GM19043 (cell line): ENCODE data around the gene CCL18.
"Not testable (repeated sequence)": the region's sequence is repeated elsewhere in the genome, so short reads cannot be mapped to it uniquely, and the experiment has no call there.

Source experiments
- ATAC-seq: cut with Tn5 transposase; IDR thresholded peaks from one replicate; pipeline ENCODE4 v1.9.1; 2021; ENCODE audit warnings: low read depth; ENCODE audit not compliant: unreplicated experiment

CCL18 gene

DNA sequence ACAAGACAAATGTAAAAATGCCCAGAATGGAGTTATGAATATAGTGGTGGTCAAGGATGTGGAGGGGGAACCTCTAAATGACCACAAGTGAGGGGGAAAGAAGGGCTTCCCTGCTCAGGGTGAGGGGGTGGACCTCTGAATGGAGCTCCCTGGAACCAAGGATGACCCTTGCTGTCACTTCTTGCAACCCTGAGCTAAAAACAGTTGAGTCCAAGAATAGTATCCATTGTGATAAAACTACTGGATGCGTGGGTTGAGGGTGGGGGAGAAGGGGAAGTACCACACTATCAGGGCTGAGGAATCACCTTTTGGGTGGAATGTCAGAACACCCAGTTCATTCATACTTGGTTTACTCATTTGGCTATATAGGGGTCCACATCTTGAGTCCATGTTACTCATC, 34.9 kb downstream of the CCL18 start:
- not testable (repeated sequence) for ATAC-seq

GRCh38 chr17:36103401-36103975, 39.4 kb downstream of the CCL18 start, which contains the start of gene CCL4:
Gene CCL4 (plus strand): TSS chr17:36103827. CDS start chr17:36103906, 79 bp downstream.
- ATAC-seq = peak; percentile 83

DNA sequence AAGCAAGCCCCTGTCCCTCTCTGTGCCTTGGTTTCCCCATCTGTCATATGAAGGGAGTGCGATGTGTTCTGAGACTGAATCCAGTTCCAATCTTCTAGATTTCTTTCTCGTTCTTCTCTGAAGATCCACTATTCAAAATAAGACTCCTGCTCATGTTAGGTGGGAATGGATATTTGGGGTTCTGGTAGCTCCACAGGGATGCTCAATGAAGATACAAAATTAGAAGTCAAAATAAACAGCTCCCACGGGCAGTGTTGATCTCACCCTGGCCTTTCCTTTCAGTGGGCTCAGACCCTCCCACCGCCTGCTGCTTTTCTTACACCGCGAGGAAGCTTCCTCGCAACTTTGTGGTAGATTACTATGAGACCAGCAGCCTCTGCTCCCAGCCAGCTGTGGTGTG, 40.2 kb downstream of the CCL18 start:
- not testable (repeated sequence) for ATAC-seq

DNA sequence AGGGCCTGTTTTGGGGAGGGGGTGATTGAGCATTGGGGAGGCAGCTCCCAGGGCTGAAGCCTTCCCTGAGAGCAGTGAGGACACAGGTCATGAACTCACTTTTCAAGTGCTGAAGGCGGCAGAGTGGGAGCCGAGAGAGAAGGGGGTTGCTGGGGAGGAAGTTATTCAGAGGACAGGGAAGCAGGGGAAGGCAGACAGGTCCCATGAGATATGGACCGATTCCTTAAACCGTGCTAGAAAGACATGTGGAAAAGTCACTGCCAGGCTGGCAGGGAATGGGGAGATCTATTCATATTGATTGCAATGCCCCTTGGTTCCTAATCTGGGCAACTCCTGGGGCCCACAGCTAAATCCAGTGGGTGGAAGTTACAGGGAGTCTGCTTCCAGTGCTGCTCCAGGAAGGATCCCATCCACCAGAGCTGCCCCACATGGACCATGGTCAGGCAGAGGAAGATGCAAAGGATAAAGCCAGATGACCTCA, 40.7 kb downstream of the CCL18 start:
- ATAC-seq = no peak

DNA sequence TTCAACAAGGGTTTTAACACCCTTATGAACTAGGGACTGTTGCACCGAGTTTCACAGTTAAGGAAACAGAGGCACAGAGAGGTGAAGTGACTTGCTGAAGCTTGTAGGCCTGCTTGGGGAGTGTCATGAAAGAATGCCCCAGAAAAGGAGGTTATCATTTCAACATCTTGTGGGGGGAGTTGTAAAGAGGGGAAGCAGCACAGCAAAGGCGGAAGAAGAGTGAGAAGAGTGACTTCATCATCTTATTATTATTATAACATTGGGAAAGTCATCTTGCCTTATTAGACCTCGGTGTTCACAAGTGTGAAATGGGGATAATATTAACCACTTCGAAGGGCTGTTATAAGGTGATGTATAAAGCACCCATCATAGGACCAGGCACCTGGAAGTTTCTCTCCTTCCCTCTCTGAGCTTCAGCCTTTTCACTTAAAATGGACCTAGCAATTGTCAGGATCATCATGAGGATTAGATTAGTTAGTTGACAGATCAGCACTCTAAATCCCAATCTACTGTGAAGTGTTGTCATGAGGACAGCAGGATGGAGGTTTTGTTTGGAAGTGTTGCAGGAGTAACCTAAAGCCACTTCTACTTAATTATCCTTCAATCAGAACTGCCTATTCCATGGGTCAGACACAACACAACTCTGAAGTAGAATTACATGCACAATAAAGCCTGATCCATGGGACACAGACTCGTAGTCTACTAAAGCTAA, 41.9 kb downstream of the CCL18 start:
- ATAC-seq = no peak

- no peak for ATAC-seq
These were observed 42.4 kb downstream of the CCL18 start for GRCh38 chr17:36106493-36106835.

DNA sequence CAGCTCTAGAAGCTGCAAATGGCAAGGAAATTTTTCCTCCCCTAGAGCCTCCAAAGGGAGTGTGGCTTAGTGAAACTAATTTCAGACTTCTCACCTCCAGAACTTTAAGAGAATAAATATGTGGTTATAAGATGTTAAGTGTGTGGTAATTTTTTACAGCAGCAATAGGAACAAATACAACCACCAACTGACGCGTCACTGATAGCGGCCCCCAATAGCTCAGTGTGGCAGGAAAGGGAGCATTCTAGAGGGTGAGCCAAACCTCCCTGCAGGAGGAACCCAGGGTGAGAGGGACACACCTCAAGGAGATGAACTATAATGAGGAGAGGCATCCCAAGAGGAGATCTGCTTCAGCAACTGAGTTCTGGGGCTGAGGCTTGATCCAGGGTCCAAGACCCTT, 43.6 kb downstream of the CCL18 start:
- ATAC-seq = no peak

- ATAC-seq = not testable (repeated sequence)
These were observed 44.2 kb downstream of the CCL18 start for GRCh38 chr17:36108265-36108664.

DNA sequence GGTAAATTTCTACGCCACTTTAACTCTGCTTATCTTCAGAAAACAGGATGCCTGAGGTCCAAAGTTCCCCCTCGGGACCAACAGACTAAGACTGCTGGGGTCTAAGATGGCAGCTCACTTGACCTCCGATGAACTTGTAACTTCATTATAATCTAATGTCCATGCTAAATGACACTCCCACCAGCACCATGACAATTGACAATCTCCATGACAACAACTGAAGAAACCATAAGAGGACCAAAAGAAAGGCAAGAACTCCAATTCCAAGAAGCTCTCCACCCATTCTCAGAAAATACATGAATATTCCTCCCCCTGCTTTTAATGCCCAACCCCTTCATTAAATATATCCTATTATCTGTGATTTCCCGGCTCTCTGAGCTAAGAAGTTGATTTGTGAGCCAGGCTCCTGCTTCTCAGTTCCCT, 47.0 kb downstream of the CCL18 start:
- no peak for ATAC-seq

DNA sequence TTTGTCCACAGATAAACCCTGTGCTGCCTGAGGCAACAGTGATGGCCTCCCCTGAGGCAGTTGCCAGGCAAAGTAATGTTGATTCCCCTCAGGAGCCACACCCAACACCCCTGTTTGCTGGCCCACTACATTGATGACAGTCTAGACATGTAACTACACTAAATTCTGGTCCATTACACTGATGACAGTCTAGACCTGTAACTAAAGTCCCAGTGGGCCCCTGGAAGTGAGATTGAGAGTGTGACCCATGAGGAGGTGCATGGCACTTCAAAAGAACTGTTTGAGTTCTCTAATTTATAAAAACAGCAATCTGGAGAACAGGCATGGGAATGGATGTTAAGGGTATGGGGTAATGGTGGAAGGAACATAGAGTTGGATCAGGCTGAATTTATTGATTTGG, 48.5 kb downstream of the CCL18 start:
- no peak for ATAC-seq

GRCh38 chr17:36113131-36113530, 49.1 kb downstream of the CCL18 start:
- ATAC-seq = not testable (repeated sequence)

GRCh38 chr17:36114971-36115648, 51.0 kb downstream of the CCL18 start:
- not testable (repeated sequence) for ATAC-seq

- not testable (repeated sequence) for ATAC-seq
These were observed 51.5 kb downstream of the CCL18 start for GRCh38 chr17:36115649-36115977.

- ATAC-seq = no peak
These were observed 53.7 kb downstream of the CCL18 start for GRCh38 chr17:36117505-36118382.

DNA sequence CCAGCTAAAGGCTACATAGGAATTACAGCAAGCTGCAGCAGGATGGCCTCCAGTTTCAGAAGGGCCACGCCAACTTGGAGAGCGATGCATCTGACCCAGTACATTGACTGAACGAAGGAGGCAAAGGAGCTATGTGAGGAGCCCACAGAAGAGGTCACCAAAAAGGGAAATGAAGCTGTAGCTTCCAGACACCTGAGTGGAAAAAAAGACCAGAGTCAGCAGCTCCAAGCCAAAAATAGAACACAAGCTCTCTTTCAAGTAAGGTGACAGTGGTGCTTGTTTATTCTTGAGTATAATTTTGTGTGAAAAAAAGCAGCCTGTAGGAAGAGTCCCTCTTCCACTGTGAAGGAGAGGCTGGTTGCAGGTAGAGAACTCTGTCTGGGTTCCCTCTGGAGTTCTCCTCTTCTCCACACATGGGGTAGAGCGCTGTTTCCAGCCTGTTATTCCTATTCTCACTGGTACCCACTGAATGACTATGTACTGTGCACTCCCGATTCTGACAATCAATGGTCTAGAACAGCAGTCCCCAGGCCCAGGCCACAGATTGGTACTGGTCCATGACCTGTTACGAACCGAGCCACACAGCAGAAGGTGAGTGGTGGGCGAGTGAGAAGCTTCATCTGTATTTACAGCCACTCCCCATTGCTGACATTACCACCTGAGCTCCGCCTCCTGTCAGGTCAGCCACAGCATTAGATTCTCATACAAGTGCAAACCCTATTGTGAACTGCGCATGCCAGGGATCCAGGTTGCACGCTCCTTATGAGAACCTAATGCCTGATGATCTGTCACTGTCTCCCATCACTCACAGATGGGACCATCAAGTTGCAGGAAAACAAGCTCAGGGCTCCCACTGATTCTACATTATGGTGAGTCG, 54.6 kb downstream of the CCL18 start:
- no peak for ATAC-seq

DNA sequence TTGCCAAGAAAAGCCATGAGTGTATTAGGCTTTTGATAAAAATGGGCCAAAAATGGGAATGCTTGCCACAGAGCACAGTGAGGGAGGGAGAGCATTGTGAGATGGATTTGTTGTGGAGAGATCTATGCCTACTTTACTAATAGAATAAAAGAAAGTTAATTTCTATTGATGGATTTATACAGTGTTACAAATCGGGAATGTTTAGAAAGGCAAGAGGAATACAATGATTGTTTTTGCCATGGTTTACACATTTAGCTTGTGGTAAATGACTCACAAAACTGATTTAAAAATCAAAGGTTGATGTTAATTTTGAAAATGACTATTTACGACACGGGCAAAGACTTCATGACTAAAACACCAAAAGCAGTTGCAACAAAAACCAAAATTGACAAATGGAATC, 56.1 kb downstream of the CCL18 start:
- no peak for ATAC-seq

- ATAC-seq = not testable (repeated sequence)
These were observed 57.0 kb downstream of the CCL18 start for GRCh38 chr17:36121099-36121498.
